Type B pancreatic cell (in vitro differentiated cells): ENCODE measurements around the gene DAB1. TPM values are rescaled to one million over a fixed set of nuclear protein-coding genes. Genes with fewer than 3 reads are reported as not detected.
A peak's percentile ranks its signal among the peaks of the same experiment; 100 is the strongest.

Experiments
- DNase-seq: peaks from one replicate; pipeline ENCODE4 v3.0.0; 2021; ENCODE audit warnings: mixed read lengths; ENCODE audit not compliant: unreplicated experiment; ENCODE audit errors: extremely low spot score
- H3K27ac Mint-ChIP-seq: 2 replicates; pipeline ENCODE4 v1.8.0; 2021; ENCODE audit warnings: mild to moderate bottlenecking, mixed read lengths
- H3K27me3 Mint-ChIP-seq: 2 replicates; pipeline ENCODE4 v1.8.0; 2021; ENCODE audit warnings: mixed read lengths
- H3K36me3 Mint-ChIP-seq: 2 replicates; pipeline ENCODE4 v1.8.0; 2021; ENCODE audit warnings: mixed read lengths
- H3K4me1 Mint-ChIP-seq: one replicate; pipeline ENCODE4 v1.8.0; 2021; ENCODE audit warnings: mixed read lengths; ENCODE audit not compliant: unreplicated experiment
- H3K4me3 Mint-ChIP-seq: 2 replicates; pipeline ENCODE4 v1.8.0; 2021; ENCODE audit warnings: mild to moderate bottlenecking, mixed read lengths
- H3K9me3 Mint-ChIP-seq: 2 replicates; pipeline ENCODE4 v1.8.0; 2021; ENCODE audit warnings: mixed read lengths
- CTCF ChIP-seq: fragments of 200-600 bp; sonication (generic); conservative IDR thresholded peaks from 2 replicates; pipeline ENCODE4 v1.5.0; 2021; ENCODE audit warnings: antibody characterized with exemption, mild to moderate bottlenecking
- total RNA-seq: library from RNA; stranded (reverse); gene quantifications from 2 replicates; pipeline ENCODE4 v1.2.1, GENCODE V29; 2021; ENCODE audit warnings: low replicate concordance

Gene DAB1
- total RNA-seq, 1 donor from 2014 or later: 7.3 TPM

- peaks cover 8% of the 10 kb centered on the region for H3K27me3 Mint-ChIP-seq
- H3K4me3 Mint-ChIP-seq: no peak overlapping the region
- no peak overlapping the region for H3K27ac Mint-ChIP-seq
- TF ChIP-seq CTCF: no peak
- H3K36me3 Mint-ChIP-seq: no peaks in the 10 kb centered on the region
- peaks cover 5% of the 10 kb centered on the region for H3K9me3 Mint-ChIP-seq
- H3K4me1 Mint-ChIP-seq: no peaks in the 10 kb centered on the region
- no peak for DNase-seq
Observed at GRCh38 chr1:56963667-56964066, 460.2 kb downstream of the DAB1 start.

DNA sequence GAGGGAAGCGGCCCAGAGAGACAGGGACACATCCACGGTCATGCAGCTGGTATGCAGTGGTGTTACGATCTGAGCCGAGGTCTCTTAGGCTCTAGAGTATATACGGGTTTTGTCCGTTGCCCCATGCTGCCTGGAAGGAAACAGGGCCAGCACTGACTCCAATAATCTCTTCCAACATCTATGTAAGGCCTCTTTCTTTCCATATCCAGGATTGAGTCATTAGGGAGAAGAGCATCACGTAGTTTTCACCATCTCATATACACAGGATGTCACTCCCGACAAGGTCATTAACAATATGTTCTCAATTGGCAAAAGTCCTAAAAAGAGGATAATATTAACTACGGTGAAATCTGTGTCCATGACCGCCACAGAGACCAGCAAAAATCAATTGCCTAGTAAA is 462.4 kb downstream of the DAB1 start:
- TF ChIP-seq CTCF: no peak
- Mint-ChIP-seq H3K27me3 (peaks cover 13% of the 10 kb centered on the region), H3K4me3 (no peak overlapping the region), H3K27ac (no peak overlapping the region), H3K36me3 (no peaks in the 10 kb centered on the region), H3K4me1 (peaks cover 11% of the 10 kb centered on the region), H3K9me3 (peaks cover 5% of the 10 kb centered on the region)
- no peak for DNase-seq

DNA sequence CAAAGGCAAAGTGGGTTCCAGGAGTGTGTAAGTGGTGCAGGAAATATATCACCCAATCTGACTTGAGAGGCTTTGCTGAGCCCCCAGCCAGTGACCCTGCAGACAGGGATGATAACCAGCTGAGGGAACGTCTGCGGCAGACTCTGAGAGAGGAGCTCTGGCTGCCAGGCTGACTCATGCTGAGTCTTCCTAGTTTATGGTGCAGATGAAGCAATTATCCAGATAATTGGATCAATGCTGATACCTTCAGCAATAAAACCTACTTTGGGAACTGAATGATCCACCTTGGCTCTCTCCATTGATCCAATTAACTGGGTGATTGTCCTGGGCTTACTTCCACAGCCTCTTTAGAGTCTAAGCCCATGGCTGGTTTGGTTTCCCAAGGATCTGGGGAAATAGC is 465.3 kb downstream of the DAB1 start:
- no peak for TF ChIP-seq CTCF
- Mint-ChIP-seq H3K27ac (no peak overlapping the region), H3K4me1 (peaks cover 11% of the 10 kb centered on the region), H3K9me3 (peaks cover 5% of the 10 kb centered on the region), H3K36me3 (no peaks in the 10 kb centered on the region), H3K27me3 (peaks cover 14% of the 10 kb centered on the region), H3K4me3 (no peak overlapping the region)
- DNase-seq: no peak

- no peak for DNase-seq
- H3K27ac Mint-ChIP-seq: peak overlapping the region; percentile 36
- peaks cover 5% of the 10 kb centered on the region for H3K9me3 Mint-ChIP-seq
- no peak overlapping the region for H3K4me3 Mint-ChIP-seq
- H3K27me3 Mint-ChIP-seq: peaks cover 14% of the 10 kb centered on the region
- no peaks in the 10 kb centered on the region for H3K36me3 Mint-ChIP-seq
- TF ChIP-seq CTCF: no peak
- peaks cover 11% of the 10 kb centered on the region for H3K4me1 Mint-ChIP-seq
Observed at GRCh38 chr1:56957931-56958330, 465.9 kb downstream of the DAB1 start.

DNA sequence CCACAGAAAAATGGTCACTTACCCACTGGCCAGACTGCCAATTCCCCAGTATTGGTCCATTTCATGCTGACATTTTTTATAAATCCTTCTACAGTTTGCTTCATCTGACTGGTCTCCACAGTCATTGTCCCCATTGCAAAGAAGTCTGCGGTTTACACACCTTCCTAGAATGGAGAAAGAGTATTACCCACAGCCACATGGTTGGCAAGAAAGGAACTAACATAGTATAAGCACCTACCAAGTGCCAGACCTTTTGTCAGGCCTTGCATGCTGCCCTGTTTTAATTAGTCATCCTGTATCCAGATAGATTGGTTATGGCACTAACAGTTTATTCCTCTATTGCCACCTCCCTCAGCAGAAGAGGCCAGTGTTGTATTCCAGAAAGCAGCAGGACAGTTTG is 469.2 kb downstream of the DAB1 start:
- TF ChIP-seq CTCF: no peak
- Mint-ChIP-seq H3K9me3 (peaks cover 5% of the 10 kb centered on the region), H3K27ac (no peak overlapping the region), H3K36me3 (no peaks in the 10 kb centered on the region), H3K27me3 (peaks cover 14% of the 10 kb centered on the region), H3K4me1 (peaks cover 11% of the 10 kb centered on the region), H3K4me3 (no peak overlapping the region)
- DNase-seq: no peak

- DNase-seq: no peak
- Mint-ChIP-seq H3K4me1 (peaks cover 10% of the 10 kb centered on the region), H3K4me3 (no peak overlapping the region), H3K27me3 (peaks cover 10% of the 10 kb centered on the region), H3K36me3 (no peaks in the 10 kb centered on the region), H3K9me3 (no peaks in the 10 kb centered on the region), H3K27ac (no peak overlapping the region)
- TF ChIP-seq CTCF: no peak
Observed at GRCh38 chr1:56953386-56953785, 470.5 kb downstream of the DAB1 start.
